ENCODE results near the gene DISC1.

Gene DISC1

GRCh38 chr1:232029315-232029714 lies 402.7 kb downstream of the DISC1 start:
- peaks cover 4% of the 10 kb centered on the region; the same call in 1 of the 2 replicates for H3K27me3 ChIP-seq (ENCODE audit: insufficient read depth, low read length)
- H3K4me1 ChIP-seq (ENCODE audit: insufficient read depth, low read length, severe bottlenecking), result no peaks in the 10 kb centered on the region
- H3K36me3 ChIP-seq (ENCODE audit: insufficient read depth, low read length), result no peaks in the 10 kb centered on the region
- H3K9me2 ChIP-seq (ENCODE audit: low read depth, low read length), result no peaks in the 10 kb centered on the region
- H3F3A ChIP-seq (ENCODE audit: insufficient read depth, low read length), result no peaks in the 10 kb centered on the region
- no peak for TF ChIP-seq EZH2 (IDR thresholded peaks at IDR 0.05; ENCODE audit: borderline replicate concordance, low read length)
- no peaks in the 10 kb centered on the region for H3K9me3 ChIP-seq (ENCODE audit: low read length)
- no peaks in the 10 kb centered on the region for H3K79me2 ChIP-seq (ENCODE audit: insufficient read depth, low read length)
- H3K4me2 ChIP-seq (ENCODE audit: low read length), result no peak overlapping the region
- no peak overlapping the region for H3K9ac ChIP-seq (ENCODE audit: low read length)
- H4K20me1 ChIP-seq (ENCODE audit: insufficient read depth, low read length), result no peaks in the 10 kb centered on the region
- H3K4me3 ChIP-seq (ENCODE audit: low read depth, low read length, poor library complexity, severe bottlenecking), result no peak overlapping the region
- H2AFZ ChIP-seq (ENCODE audit: low read length), result no peak overlapping the region
- H3K27ac ChIP-seq (ENCODE audit: low read depth, low read length, poor library complexity, severe bottlenecking), result no peak overlapping the region

GRCh38 chr1:232031156-232031555 lies 404.6 kb downstream of the DISC1 start:
- H3K4me2 ChIP-seq (ENCODE audit: low read length), result no peak overlapping the region
- no peaks in the 10 kb centered on the region for H3K36me3 ChIP-seq (ENCODE audit: insufficient read depth, low read length)
- H3K27me3 ChIP-seq (ENCODE audit: insufficient read depth, low read length), result peaks cover 3% of the 10 kb centered on the region; the same call in 1 of the 2 replicates
- no peaks in the 10 kb centered on the region for H3F3A ChIP-seq (ENCODE audit: insufficient read depth, low read length)
- H3K9me3 ChIP-seq (ENCODE audit: low read length), result no peaks in the 10 kb centered on the region
- H3K4me3 ChIP-seq (ENCODE audit: low read depth, low read length, poor library complexity, severe bottlenecking), result no peak overlapping the region
- H2AFZ ChIP-seq (ENCODE audit: low read length), result no peak overlapping the region
- H3K9ac ChIP-seq (ENCODE audit: low read length), result no peak overlapping the region
- no peaks in the 10 kb centered on the region for H3K9me2 ChIP-seq (ENCODE audit: low read depth, low read length)
- H3K79me2 ChIP-seq (ENCODE audit: insufficient read depth, low read length), result no peaks in the 10 kb centered on the region
- H4K20me1 ChIP-seq (ENCODE audit: insufficient read depth, low read length), result no peaks in the 10 kb centered on the region
- TF ChIP-seq EZH2 (IDR thresholded peaks at IDR 0.05; ENCODE audit: borderline replicate concordance, low read length), result no peak
- TF ChIP-seq, protein P1, sequence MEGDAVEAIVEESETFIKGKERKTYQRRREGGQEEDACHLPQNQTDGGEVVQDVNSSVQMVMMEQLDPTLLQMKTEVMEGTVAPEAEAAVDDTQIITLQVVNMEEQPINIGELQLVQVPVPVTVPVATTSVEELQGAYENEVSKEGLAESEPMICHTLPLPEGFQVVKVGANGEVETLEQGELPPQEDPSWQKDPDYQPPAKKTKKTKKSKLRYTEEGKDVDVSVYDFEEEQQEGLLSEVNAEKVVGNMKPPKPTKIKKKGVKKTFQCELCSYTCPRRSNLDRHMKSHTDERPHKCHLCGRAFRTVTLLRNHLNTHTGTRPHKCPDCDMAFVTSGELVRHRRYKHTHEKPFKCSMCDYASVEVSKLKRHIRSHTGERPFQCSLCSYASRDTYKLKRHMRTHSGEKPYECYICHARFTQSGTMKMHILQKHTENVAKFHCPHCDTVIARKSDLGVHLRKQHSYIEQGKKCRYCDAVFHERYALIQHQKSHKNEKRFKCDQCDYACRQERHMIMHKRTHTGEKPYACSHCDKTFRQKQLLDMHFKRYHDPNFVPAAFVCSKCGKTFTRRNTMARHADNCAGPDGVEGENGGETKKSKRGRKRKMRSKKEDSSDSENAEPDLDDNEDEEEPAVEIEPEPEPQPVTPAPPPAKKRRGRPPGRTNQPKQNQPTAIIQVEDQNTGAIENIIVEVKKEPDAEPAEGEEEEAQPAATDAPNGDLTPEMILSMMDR (IDR thresholded peaks at IDR 0.05; ENCODE audit: low read length), result no peak
- no peak overlapping the region for H3K27ac ChIP-seq (ENCODE audit: low read depth, low read length, poor library complexity, severe bottlenecking)
- no peaks in the 10 kb centered on the region for H3K4me1 ChIP-seq (ENCODE audit: insufficient read depth, low read length, severe bottlenecking)

- Histone ChIP-seq H2AFZ (ENCODE audit: low read length) (no peak overlapping the region), H3F3A (ENCODE audit: insufficient read depth, low read length) (no peaks in the 10 kb centered on the region), H3K9ac (ENCODE audit: low read length) (no peak overlapping the region), H3K27ac (ENCODE audit: low read depth, low read length, poor library complexity, severe bottlenecking) (no peak overlapping the region), H3K79me2 (ENCODE audit: insufficient read depth, low read length) (no peaks in the 10 kb centered on the region), H3K4me2 (ENCODE audit: low read length) (no peak overlapping the region), H3K9me2 (ENCODE audit: low read depth, low read length) (no peaks in the 10 kb centered on the region), H3K4me3 (ENCODE audit: low read depth, low read length, poor library complexity, severe bottlenecking) (no peak overlapping the region), H3K4me1 (ENCODE audit: insufficient read depth, low read length, severe bottlenecking) (no peaks in the 10 kb centered on the region), H3K27me3 (ENCODE audit: insufficient read depth, low read length) (no peaks in the 10 kb centered on the region), H3K9me3 (ENCODE audit: low read length) (no peaks in the 10 kb centered on the region), H3K36me3 (ENCODE audit: insufficient read depth, low read length) (no peaks in the 10 kb centered on the region), H4K20me1 (ENCODE audit: insufficient read depth, low read length) (no peaks in the 10 kb centered on the region)
- TF ChIP-seq, protein P1 (IDR thresholded peaks at IDR 0.05; ENCODE audit: low read length), result no peak
- no peak for TF ChIP-seq EZH2 (IDR thresholded peaks at IDR 0.05; ENCODE audit: borderline replicate concordance, low read length)
Observed at GRCh38 chr1:232033285-232033684, 406.7 kb downstream of the DISC1 start.

DNA sequence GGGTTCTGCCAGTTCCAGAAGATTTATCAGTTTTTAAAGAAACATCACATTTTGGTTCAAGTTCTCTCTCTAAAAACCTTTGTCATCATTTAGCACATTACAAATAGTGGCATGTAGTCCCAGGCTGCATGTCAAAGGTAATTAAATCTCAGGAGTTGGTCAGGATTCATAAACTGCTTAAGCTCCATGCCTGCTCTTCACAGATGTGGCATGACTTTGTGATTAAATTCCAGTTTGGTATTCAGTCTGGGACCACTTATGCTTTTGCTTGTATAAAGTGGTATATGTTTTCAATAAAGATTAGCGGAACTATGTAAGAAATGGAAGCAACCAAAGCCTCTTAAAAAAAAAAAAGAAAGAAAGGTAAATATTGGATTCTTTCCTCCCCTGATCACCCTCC lies 408.0 kb downstream of the DISC1 start:
- Histone ChIP-seq H2AFZ (ENCODE audit: low read length) (no peak overlapping the region), H3K79me2 (ENCODE audit: insufficient read depth, low read length) (no peaks in the 10 kb centered on the region), H3K4me2 (ENCODE audit: low read length) (no peak overlapping the region), H3K36me3 (ENCODE audit: insufficient read depth, low read length) (no peaks in the 10 kb centered on the region), H3K4me1 (ENCODE audit: insufficient read depth, low read length, severe bottlenecking) (no peaks in the 10 kb centered on the region), H3K9me3 (ENCODE audit: low read length) (no peaks in the 10 kb centered on the region), H3K27ac (ENCODE audit: low read depth, low read length, poor library complexity, severe bottlenecking) (no peak overlapping the region), H4K20me1 (ENCODE audit: insufficient read depth, low read length) (no peaks in the 10 kb centered on the region), H3F3A (ENCODE audit: insufficient read depth, low read length) (no peaks in the 10 kb centered on the region), H3K9ac (ENCODE audit: low read length) (no peak overlapping the region), H3K4me3 (ENCODE audit: low read depth, low read length, poor library complexity, severe bottlenecking) (no peak overlapping the region), H3K9me2 (ENCODE audit: low read depth, low read length) (no peaks in the 10 kb centered on the region), H3K27me3 (ENCODE audit: insufficient read depth, low read length) (no peaks in the 10 kb centered on the region)
- TF ChIP-seq EZH2 (IDR thresholded peaks at IDR 0.05; ENCODE audit: borderline replicate concordance, low read length), result no peak
- TF ChIP-seq, protein P1 (IDR thresholded peaks at IDR 0.05; ENCODE audit: low read length), result no peak

Measured in OCI-LY1 (cell line).